ENCODE data around the gene DNAH1. TPM values are rescaled to one million over a fixed set of nuclear protein-coding genes. Genes with fewer than 3 reads are reported as not detected.

Gene DNAH1
- total and polyA plus RNA-seq, 10 donors: 4.9 to 35.8 (median 24.6) TPM

- no peak for TF ChIP-seq POLR2A (IDR thresholded peaks at IDR 0.05)
- TF ChIP-seq POLR2AphosphoS5 (IDR thresholded peaks at IDR 0.05): no peak
- TF ChIP-seq CTCF (IDR thresholded peaks at IDR 0.05 in 8 of 11, conservative IDR thresholded peaks at IDR 0.05 in 3 of 11): no peak
- no peaks in the 10 kb centered on the region for H3K9me3 ChIP-seq
Measured at GRCh38 chr3:52393131-52393807, 77.2 kb downstream of the DNAH1 start.

GRCh38 chr3:52393959-52394670 lies 78.0 kb downstream of the DNAH1 start:
- intact Hi-C loops (cut with DNase I; ENCODE audit: low total_unique reads): no loop called here

More at GRCh38 chr3:52393131-52393807, 77.2 kb downstream of the DNAH1 start:
- 89 to 96% (median 92%) methylated on average over 18 of the region's 18 CpGs for WGBS, 5 donors
- Histone ChIP-seq H3K27me3 (replicated peaks in 1 of 7) (no peaks in the 10 kb centered on the region), H3K36me3 (peaks cover 0 to 95% (median 39%) of the 10 kb centered on the region in 6 donors), H3K4me1 (no peaks in the 10 kb centered on the region), H3K27ac (no peak overlapping the region), H3K4me3 (no peak overlapping the region)
- peak; percentile 64 for DNase-seq
- intact Hi-C loops (cut with DNase I; ENCODE audit: low total_unique reads): no loop called here

GRCh38 chr3:52394751-52395502 lies 78.8 kb downstream of the DNAH1 start:
- WGBS, 5 donors: 90 to 96% (median 92%) methylated on average over 4 to 10 of the region's 10 CpGs
- no peaks in the 10 kb centered on the region for H3K9me3 ChIP-seq
- no peak for TF ChIP-seq POLR2A (IDR thresholded peaks at IDR 0.05)
- no peak for TF ChIP-seq CTCF (IDR thresholded peaks at IDR 0.05 in 8 of 11, conservative IDR thresholded peaks at IDR 0.05 in 3 of 11)
- no peak for TF ChIP-seq POLR2AphosphoS5 (IDR thresholded peaks at IDR 0.05)
- intact Hi-C loops (cut with DNase I; ENCODE audit: low total_unique reads): no loop called here
- peaks cover 0 to 95% (median 37%) of the 10 kb centered on the region in 6 donors for H3K36me3 ChIP-seq
- DNase-seq: peak; percentile 67
- H3K4me3 ChIP-seq: no peak overlapping the region
- no peaks in the 10 kb centered on the region for H3K27me3 ChIP-seq (replicated peaks in 1 of 7)
- H3K4me1 ChIP-seq: no peaks in the 10 kb centered on the region
- no peak overlapping the region for H3K27ac ChIP-seq

More at GRCh38 chr3:52393959-52394670, 78.0 kb downstream of the DNAH1 start:
- H3K27ac ChIP-seq: no peak overlapping the region
- no peaks in the 10 kb centered on the region for H3K9me3 ChIP-seq
- peaks cover 0 to 95% (median 35%) of the 10 kb centered on the region in 6 donors for H3K36me3 ChIP-seq
- no peaks in the 10 kb centered on the region for H3K4me1 ChIP-seq
- no peak for TF ChIP-seq POLR2A (IDR thresholded peaks at IDR 0.05)
- no peak for TF ChIP-seq POLR2AphosphoS5 (IDR thresholded peaks at IDR 0.05)
- TF ChIP-seq CTCF (IDR thresholded peaks at IDR 0.05 in 8 of 11, conservative IDR thresholded peaks at IDR 0.05 in 3 of 11): no peak
- peak; percentile 46 for DNase-seq
- no peaks in the 10 kb centered on the region for H3K27me3 ChIP-seq (replicated peaks in 1 of 7)
- no peak overlapping the region for H3K4me3 ChIP-seq
- 93 to 97% (median 94%) methylated on average over 18 of the region's 18 CpGs for WGBS, 5 donors
